GM18505 (cell line): ENCODE measurements around the gene PPP2R3C.
"Not testable (repeated sequence)": the region's sequence is repeated elsewhere in the genome, so short reads cannot be mapped to it uniquely, and the experiment has no call there.

Experiments
- ATAC-seq: cut with Tn5 transposase; IDR thresholded peaks from one replicate; pipeline ENCODE4 v1.9.1; 2021; ENCODE audit not compliant: unreplicated experiment
- POLR2A ChIP-seq: IDR thresholded peaks from 4 replicates; pipeline ENCODE4 v1.6.1; 2011; ENCODE audit warnings: borderline replicate concordance; ENCODE audit not compliant: insufficient read depth, insufficient read length; ENCODE audit errors: extremely low read depth

Gene PPP2R3C

DNA sequence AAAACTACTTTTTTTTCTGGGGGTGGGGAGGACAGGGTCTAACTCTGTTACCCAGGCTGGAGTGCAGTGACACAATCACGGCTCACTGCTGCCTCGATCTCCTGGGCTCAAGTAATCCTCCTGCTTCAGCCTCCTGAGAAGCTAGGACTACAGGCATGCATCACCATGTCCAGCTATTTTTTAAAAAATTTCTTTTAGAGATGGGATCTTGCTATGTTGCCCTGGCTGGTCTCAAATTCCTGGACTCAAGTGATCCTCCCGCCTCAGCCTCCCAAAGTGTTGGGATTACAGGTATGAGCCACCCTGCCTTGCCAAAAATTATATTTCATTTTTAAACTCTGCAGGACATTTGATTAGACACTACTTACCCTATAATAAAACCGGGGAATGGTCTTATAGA, 5.5 kb downstream of the PPP2R3C start:
- no peak for ATAC-seq
- TF ChIP-seq POLR2A: no peak

DNA sequence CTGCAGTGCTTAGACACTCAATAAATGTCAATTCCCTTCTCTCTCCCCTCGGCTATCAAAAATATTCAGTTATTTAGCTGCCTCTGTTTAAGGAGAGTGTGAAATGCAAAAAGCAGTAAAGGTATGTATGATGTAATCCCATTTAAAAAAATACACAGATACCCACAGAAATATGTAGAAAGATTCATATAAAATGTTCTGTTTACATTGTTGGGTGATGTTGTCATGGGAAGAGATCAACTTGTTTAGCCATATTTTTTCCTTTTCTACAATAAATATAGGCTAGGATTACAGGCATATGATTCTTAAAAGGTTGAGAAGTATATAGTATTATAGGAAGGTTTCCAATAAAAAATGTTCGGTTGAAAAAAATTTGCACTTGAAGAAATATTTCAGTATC, 7.8 kb downstream of the PPP2R3C start:
- no peak for TF ChIP-seq POLR2A
- no peak for ATAC-seq

DNA sequence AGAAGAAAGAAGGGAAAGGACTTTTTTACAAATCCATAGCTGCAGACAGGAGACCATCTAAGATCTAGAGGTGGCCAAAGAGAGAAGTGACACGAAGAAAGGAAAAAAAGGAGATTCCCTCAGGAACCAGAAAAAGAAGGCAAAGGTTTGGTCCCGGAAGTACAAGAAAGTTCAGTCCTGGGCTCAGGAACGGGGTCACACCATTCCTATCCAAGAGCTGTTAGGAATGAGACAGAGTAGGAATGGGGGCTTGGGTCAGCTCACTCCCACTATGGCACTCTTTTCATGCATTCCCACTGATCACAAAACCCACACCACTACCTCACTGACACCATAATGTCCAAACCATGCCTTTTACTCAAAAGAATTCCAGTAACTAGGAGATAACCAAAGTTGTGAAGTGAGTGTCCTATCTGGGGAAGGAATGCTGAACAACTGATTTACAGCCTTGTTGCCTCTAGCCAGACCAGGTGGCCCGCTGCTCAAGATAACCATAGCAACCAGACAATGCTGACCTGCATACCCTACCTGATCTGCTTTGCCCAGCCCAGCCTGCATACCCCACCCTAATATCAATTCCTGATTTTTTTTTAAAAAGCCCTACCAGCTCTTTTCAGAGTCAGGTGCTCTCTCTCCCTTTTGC, 8.4 kb downstream of the PPP2R3C start:
- TF ChIP-seq POLR2A: no peak
- no peak for ATAC-seq

DNA sequence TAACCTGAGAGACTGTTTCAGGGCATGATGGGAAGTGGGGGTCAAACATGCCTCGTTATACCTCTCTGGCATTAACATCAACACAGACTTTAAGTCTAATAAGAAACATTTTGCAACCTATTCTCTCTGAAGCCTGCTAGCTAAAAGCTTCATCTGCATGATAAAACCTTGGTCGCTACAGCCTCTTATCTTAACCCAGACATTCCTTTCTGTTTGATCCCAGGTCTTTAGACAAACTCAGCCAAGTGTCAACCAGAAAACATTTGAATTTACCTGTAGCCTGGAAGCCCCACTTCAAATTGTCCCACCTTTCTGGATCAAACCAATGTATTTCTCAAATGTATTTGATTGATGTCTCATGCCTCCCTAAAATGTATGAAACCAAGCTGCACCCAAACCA, 9.1 kb downstream of the PPP2R3C start:
- no peak for TF ChIP-seq POLR2A
- ATAC-seq: no peak

DNA sequence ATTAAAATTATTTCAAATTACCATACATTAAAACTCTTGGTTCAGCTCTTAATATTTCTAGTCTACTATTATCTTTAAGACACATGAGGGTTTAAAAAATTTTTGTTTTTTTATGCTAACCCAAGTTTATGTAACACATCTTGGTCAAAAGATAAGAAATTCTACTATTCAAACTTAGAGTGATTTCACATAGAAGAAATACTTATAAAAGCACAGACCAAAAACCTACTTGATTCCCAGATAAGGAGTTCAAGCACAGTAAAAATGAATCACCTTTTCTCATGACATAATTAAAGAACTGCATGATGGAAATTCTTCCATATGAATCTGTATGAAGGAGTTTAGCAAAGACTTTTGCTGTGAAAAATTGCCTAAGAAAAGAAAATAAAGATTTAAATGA, 13.9 kb downstream of the PPP2R3C start:
- ATAC-seq: no peak
- no peak for TF ChIP-seq POLR2A

DNA sequence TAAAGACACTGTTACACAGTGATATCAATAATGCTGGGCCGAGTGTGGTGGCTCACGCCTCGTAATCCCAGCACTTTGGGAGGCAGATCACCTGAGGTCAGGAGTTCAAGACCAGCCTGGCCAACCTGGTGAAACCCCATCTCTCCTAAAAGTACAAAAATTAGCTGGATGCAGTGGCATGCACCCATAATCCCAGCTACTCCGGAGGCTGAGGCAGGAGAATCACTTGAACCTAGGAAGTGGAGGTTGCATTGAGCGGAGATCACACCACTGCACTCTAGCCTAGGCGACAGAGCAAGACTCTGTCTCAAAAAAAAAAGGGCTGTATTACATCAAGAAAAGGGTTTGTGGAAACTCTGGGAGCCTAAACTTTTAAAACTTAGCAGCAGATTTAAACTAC, 27.1 kb downstream of the PPP2R3C start:
- not testable (repeated sequence) for ATAC-seq

DNA sequence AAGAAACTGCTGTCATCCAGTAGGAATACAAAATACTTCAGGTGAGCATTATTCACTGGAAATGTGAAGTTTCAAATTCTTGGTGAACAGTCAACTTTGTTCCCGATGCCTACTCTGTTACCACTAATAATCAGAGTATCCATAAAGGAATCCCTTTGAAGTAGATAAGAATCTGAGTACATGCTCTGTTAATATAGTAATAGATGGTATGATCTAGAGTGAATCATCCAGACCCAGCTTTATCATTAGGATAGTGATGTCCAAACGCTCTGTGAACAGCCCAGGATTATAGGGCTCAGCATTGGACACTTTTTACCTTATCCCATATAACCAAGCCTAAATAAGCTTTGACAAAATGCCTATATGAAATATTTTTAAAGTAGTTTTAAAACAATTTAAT, 33.3 kb downstream of the PPP2R3C start:
- ATAC-seq: no peak
- no peak for TF ChIP-seq POLR2A

DNA sequence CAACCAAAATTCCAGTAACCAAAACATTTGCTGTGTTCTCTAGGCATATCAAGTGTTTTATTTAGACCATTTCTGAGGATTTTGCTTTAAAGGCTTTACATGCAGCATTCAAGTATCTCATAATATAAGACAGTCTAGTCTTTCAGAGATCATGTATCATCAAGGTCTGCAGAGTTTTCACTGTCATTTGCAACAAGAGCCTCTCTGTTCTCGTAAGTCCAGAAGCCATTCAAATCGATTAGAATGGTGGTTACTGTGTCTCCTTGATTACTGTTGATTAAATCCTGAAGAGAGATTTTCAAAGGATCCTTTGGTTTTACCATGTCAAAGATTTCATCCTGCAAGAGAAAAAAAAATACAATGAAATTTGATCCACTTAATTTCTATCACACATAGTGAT, 36.3 kb downstream of the PPP2R3C start:
- no peak for ATAC-seq
- no peak for TF ChIP-seq POLR2A

DNA sequence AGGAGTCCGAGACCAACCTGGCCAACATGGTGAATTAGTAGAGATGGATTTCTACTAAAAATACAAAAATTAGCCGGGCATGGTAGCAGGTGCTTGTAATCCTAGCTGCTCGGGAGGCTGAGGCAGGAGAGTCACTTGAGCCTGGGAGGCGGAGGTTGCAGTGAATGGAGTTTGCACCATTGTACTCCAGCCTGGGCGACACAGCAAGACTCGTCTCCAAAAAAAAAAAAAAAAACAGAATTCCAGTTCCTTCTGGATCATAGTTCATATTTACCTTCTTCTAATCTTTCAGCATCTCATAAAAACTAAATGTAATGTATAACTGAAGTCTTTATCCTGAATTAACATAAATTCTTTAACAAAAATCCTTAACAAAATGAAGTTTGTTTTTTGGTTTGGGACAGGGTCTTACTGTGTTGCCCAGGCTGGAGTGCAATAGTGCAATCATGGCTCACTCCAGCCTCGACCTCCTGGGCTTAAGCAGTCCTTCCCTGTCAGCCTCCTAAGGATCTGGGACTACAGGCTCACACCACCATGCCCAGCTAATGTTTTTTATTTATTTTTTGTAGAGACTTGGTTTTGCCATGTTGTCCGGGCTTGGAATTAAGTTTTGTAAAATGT, 38.1 kb downstream of the PPP2R3C start:
- no peak for TF ChIP-seq POLR2A
- ATAC-seq: no peak

DNA sequence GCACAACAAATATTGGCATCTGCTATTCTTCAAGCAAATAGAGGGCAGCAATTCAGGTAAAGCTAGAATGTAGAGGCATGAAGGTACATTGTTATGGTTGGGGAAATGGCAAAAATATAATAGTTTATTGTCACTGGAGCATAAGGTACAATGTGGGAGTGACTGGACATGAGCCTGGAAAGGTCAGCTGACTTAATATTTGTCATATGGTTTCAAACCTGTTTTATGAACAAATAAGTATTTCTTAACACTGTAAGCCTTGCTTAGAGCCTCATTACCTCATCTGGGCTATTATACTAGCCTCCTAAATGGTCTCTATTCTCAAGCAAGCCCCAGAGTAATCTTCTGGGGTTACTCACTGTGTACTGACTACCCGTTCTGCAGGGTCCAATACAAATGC, 42.0 kb downstream of the PPP2R3C start:
- no peak for ATAC-seq
- TF ChIP-seq POLR2A: no peak

DNA sequence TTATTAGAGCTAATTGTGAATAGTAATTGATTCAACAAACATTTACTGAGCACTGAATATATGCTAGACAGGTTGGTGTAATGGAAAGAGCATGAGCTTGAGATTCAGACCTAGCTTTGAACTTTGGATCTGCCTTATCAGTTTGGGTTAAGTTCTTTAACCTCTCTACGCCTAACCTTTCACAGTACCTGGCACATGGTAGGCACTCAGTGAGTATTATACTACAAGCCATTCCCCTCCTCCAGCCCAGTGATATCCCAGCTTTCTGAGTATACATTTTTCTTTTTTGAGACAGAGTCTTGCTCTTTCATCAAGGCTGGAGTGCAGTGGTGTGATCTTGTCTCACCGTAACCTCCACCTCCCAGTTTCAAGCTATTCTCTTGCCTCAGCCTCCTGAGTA, 43.7 kb downstream of the PPP2R3C start:
- no peak for ATAC-seq
- no peak for TF ChIP-seq POLR2A

DNA sequence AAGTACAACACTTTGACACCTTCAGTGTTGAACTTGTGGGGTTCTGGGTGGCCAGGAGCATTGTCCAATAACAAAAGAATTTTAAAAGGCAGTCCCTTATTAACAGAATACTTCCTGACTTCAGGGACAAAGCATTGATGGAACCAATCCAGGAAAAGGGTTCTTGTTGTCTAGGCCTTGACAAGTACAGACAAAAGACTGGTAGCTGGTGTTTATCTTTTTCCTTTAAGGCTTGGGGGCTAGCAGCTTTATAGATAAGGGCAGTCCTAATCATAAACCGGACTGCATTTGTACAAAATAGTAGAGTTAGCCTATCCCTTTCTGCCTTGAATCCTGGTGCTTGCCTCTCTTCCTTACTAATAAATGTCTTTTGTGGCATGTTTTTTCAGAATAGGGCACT, 48.3 kb downstream of the PPP2R3C start:
- no peak for TF ChIP-seq POLR2A
- ATAC-seq: no peak

DNA sequence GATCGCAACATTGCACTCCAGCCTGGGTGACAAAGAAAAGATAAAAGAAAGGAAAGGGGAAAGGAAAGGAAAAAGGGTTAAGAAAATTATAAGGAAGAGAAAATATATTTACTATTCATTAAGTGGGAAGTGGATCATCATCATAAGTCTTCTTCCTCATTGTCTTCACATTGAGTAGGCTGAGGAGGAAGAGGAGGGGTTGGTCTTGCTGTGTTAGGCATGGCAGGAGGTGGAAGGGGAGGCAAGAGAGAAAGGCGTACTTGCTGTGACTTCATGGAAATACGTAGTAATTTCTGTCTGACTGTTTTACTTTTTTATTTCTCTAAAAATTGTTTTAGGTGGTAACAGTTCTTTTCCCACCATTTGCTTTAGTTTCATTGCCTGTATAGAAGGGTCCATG, 49.6 kb downstream of the PPP2R3C start:
- no peak for TF ChIP-seq POLR2A
- ATAC-seq: no peak

DNA sequence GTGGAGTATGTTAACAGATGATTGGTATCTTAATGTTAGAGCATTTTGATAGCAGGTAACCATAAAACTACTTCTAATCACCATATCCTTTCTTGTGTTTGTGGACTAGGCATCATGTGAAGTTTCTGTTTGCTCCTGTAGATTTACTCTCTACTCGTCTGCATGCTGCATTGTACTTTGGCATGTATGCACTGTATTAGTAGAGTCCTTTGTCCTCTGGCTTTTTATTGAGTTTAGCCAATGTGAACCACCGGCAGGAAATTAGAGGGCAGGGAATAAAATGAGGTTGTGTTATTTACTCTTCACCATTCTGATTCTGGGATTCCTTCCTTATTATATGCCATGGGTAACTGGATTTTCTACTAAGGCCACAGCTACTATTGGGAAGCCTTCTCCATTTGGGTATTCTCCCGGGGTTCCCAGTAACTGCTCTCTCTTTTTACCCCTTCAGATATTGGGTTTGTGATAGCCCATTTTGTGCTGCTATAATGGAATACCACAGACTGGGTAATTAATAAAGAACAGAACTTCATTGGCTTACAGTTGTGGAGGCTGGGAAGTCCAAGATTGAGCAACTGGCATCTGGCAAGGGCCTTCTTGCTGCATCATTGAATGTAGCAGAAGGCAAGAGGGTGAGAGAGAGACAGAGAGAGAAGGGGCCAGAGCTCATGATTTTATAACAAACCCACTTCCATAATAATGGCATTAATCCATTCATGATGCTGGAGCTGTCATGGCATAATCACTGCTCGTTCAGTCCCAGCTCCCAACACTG, 53.4 kb downstream of the PPP2R3C start:
- TF ChIP-seq POLR2A: no peak
- no peak for ATAC-seq

DNA sequence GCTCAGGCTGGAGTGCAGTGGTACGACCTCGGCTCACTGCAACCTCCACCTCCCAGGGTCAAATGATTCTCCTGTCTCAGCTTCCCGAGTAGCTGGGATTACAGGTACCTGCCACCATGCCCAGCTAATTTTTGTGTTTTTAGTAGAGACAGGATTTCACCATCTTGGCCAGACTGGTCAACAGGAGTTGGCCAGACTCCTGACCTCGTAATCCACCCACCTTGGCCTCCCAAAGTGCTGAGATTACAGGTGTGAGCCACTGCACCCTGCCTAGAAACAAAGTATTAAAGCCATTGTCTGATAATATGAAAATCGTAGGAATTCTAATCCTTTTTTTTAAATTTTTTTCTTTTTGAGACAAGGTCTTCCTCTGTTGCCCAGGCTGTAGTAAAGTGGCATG, 56.1 kb downstream of the PPP2R3C start:
- not testable (repeated sequence) for ATAC-seq

DNA sequence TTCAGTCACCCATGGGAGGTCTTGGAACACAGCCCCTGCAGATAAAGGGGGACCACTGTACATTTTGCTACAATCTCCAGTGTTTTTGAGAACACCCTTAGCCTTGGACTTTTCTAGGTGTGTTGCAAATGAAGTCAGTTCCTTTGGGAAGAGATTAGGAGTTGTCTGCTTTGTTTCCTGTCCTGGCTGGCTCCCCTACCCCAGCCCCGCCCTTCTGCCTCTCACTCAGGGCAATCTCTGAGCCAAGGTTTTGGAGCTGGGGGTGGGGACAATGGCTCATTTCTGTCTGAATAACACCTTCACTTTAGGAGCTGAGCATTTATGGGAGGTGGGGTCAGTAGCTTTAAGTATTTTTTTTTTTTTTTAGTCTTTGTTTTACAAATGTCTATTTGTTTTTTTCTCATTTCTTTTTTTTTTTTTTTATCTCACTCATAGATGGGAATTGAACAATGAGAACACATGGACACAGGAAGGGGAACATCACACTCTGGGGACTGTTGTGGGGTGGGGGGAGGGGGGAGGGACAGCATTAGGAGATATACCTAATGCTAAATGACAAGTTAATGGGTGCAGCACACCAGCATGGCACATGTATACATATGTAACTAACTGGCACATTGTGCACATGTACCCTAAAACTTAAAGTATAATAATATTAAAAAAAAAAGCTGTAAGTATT, 60.5 kb downstream of the PPP2R3C start:
- not testable (repeated sequence) for ATAC-seq
